SK-N-SH treated with all-trans-retinoic acid at 6 μM for 48 hours (cell line): ENCODE measurements around the gene FAS.

Experiments used
- ATAC-seq: fragments of 200-7000 bp; cut with Tn5 transposase; 3 replicates; pipeline ENCODE4 v1.9.1; 2020; ENCODE audit warnings: mild to moderate bottlenecking, moderate library complexity
- ARNTL ChIP-seq: fragments of 450-650 bp; formaldehyde crosslinking; IDR thresholded peaks from 2 replicates; pipeline ENCODE4 v1.5.0; 2020; ENCODE audit warnings: low read depth, mild to moderate bottlenecking, moderate library complexity, borderline replicate concordance
- BACH2 ChIP-seq: fragments of 250-450 bp; sonication (Bioruptor Pico); IDR thresholded peaks from 2 replicates; pipeline ENCODE4 v1.9.0; 2021; ENCODE audit warnings: mild to moderate bottlenecking, borderline replicate concordance
- CREB5 ChIP-seq: fragments of 250-450 bp; sonication (Bioruptor Pico); IDR thresholded peaks from 2 replicates; pipeline ENCODE4 v1.5.1; 2020; ENCODE audit warnings: low read depth, mild to moderate bottlenecking, moderate library complexity
- CSDC2 ChIP-seq: fragments of 250-450 bp; sonication (Bioruptor Pico); IDR thresholded peaks from 2 replicates; pipeline ENCODE4 v1.5.0; 2020; ENCODE audit warnings: mild to moderate bottlenecking, moderate library complexity
- ESRRG ChIP-seq: fragments of 250-450 bp; sonication (Bioruptor Pico); IDR thresholded peaks from 2 replicates; pipeline ENCODE4 v1.6.1; 2021; ENCODE audit warnings: mild to moderate bottlenecking
- GLIS3 ChIP-seq: fragments of 250-450 bp; sonication (Bioruptor Pico); IDR thresholded peaks from 2 replicates; pipeline ENCODE4 v1.5.0; 2020; ENCODE audit warnings: mild to moderate bottlenecking, moderate library complexity
- OSR1 ChIP-seq: fragments of 250-450 bp; sonication (Bioruptor Pico); IDR thresholded peaks from 2 replicates; pipeline ENCODE4 v1.8.0; 2022; ENCODE audit warnings: moderate library complexity, mild to moderate bottlenecking, inconsistent platforms
- PATZ1 ChIP-seq: fragments of 250-450 bp; sonication (Bioruptor Pico); IDR thresholded peaks from 2 replicates; pipeline ENCODE4 v1.8.0; 2020; ENCODE audit warnings: mild to moderate bottlenecking, moderate library complexity, borderline replicate concordance
- POU6F1 ChIP-seq: fragments of 250-450 bp; sonication (Bioruptor Pico); IDR thresholded peaks from 2 replicates; pipeline ENCODE4 v1.8.0; 2021; ENCODE audit warnings: low read depth, mild to moderate bottlenecking, moderate library complexity, borderline replicate concordance
- PPARA ChIP-seq: fragments of 250-450 bp; sonication (Bioruptor Pico); IDR thresholded peaks from 2 replicates; pipeline ENCODE4 v1.5.0; 2020; ENCODE audit warnings: mild to moderate bottlenecking, borderline replicate concordance
- RARB ChIP-seq: fragments of 250-450 bp; sonication (Bioruptor Pico); IDR thresholded peaks from 2 replicates; pipeline ENCODE4 v1.8.0; 2021; ENCODE audit warnings: mild to moderate bottlenecking, moderate library complexity
- SNAI2 ChIP-seq: fragments of 250-450 bp; sonication (Bioruptor Pico); IDR thresholded peaks from 2 replicates; pipeline ENCODE4 v1.5.0; 2020; ENCODE audit warnings: mild to moderate bottlenecking, moderate library complexity
- TCF4 ChIP-seq: fragments of 250-450 bp; sonication (Bioruptor Pico); IDR thresholded peaks from 2 replicates; pipeline ENCODE4 v1.8.0; 2021; ENCODE audit warnings: mild to moderate bottlenecking, moderate library complexity, borderline replicate concordance
- TOX ChIP-seq: fragments of 250-450 bp; sonication (Bioruptor Pico); IDR thresholded peaks from 2 replicates; pipeline ENCODE4 v1.8.0; 2021; ENCODE audit warnings: mild to moderate bottlenecking, moderate library complexity, borderline replicate concordance
- ZC3H10 ChIP-seq: fragments of 250-450 bp; sonication (Bioruptor Pico); IDR thresholded peaks from 2 replicates; pipeline ENCODE4 v1.5.1; 2021; ENCODE audit warnings: mild to moderate bottlenecking, moderate library complexity
- ZFP3 ChIP-seq: fragments of 250-450 bp; sonication (Bioruptor Pico); IDR thresholded peaks from 2 replicates; pipeline ENCODE4 v1.5.0; 2020; ENCODE audit warnings: mild to moderate bottlenecking, moderate library complexity
- ZFP30 ChIP-seq: fragments of 450-650 bp; formaldehyde crosslinking; IDR thresholded peaks from 2 replicates; pipeline ENCODE4 v1.5.0; 2022; ENCODE audit warnings: mild to moderate bottlenecking, moderate library complexity
- ZNF70 ChIP-seq: fragments of 450-650 bp; formaldehyde crosslinking; IDR thresholded peaks from 2 replicates; pipeline ENCODE4 v1.5.0; 2020; ENCODE audit warnings: mild to moderate bottlenecking, moderate library complexity
- ZNF8 ChIP-seq: fragments of 450-650 bp; formaldehyde crosslinking; IDR thresholded peaks from 2 replicates; pipeline ENCODE4 v1.5.0; 2020; ENCODE audit warnings: mild to moderate bottlenecking, moderate library complexity
- TF ChIP-seq, protein P1 (sequence below): fragments of 250-450 bp; sonication (Bioruptor Pico); IDR thresholded peaks from 2 replicates; pipeline ENCODE4 v1.5.1; 2021; ENCODE audit warnings: mild to moderate bottlenecking, moderate library complexity
- TF ChIP-seq, protein P2 (sequence below): fragments of 250-450 bp; sonication (Bioruptor Pico); IDR thresholded peaks from 2 replicates; pipeline ENCODE4 v1.5.0; 2020; ENCODE audit warnings: mild to moderate bottlenecking, moderate library complexity

Gene FAS

GRCh38 chr10:88946200-88946599 lies 44.4 kb upstream of the FAS start:
- ATAC-seq, result no peak
- TF ChIP-seq PATZ1 (CRISPR knock-in tag) (no peak), TOX (no peak), POU6F1 (CRISPR knock-in tag) (no peak), CREB5 (no peak), GLIS3 (CRISPR knock-in tag) (no peak), ZFP30 (no peak), PPARA (no peak), OSR1 (CRISPR knock-in tag) (no peak), ARNTL (CRISPR knock-in tag) (no peak), TCF4 (CRISPR knock-in tag) (no peak), RARB (CRISPR knock-in tag) (no peak), ZC3H10 (CRISPR knock-in tag) (no peak), ZFP3 (CRISPR knock-in tag) (no peak), ESRRG (CRISPR knock-in tag) (no peak)
- TF ChIP-seq, protein P1, sequence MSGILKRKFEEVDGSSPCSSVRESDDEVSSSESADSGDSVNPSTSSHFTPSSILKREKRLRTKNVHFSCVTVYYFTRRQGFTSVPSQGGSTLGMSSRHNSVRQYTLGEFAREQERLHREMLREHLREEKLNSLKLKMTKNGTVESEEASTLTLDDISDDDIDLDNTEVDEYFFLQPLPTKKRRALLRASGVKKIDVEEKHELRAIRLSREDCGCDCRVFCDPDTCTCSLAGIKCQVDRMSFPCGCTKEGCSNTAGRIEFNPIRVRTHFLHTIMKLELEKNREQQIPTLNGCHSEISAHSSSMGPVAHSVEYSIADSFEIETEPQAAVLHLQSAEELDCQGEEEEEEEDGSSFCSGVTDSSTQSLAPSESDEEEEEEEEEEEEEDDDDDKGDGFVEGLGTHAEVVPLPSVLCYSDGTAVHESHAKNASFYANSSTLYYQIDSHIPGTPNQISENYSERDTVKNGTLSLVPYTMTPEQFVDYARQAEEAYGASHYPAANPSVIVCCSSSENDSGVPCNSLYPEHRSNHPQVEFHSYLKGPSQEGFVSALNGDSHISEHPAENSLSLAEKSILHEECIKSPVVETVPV, result no peak
- TF ChIP-seq, protein P2, sequence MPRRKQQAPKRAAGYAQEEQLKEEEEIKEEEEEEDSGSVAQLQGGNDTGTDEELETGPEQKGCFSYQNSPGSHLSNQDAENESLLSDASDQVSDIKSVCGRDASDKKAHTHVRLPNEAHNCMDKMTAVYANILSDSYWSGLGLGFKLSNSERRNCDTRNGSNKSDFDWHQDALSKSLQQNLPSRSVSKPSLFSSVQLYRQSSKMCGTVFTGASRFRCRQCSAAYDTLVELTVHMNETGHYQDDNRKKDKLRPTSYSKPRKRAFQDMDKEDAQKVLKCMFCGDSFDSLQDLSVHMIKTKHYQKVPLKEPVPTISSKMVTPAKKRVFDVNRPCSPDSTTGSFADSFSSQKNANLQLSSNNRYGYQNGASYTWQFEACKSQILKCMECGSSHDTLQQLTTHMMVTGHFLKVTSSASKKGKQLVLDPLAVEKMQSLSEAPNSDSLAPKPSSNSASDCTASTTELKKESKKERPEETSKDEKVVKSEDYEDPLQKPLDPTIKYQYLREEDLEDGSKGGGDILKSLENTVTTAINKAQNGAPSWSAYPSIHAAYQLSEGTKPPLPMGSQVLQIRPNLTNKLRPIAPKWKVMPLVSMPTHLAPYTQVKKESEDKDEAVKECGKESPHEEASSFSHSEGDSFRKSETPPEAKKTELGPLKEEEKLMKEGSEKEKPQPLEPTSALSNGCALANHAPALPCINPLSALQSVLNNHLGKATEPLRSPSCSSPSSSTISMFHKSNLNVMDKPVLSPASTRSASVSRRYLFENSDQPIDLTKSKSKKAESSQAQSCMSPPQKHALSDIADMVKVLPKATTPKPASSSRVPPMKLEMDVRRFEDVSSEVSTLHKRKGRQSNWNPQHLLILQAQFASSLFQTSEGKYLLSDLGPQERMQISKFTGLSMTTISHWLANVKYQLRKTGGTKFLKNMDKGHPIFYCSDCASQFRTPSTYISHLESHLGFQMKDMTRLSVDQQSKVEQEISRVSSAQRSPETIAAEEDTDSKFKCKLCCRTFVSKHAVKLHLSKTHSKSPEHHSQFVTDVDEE, result no peak
- TF ChIP-seq, all 23 proteins: peak for 0

DNA sequence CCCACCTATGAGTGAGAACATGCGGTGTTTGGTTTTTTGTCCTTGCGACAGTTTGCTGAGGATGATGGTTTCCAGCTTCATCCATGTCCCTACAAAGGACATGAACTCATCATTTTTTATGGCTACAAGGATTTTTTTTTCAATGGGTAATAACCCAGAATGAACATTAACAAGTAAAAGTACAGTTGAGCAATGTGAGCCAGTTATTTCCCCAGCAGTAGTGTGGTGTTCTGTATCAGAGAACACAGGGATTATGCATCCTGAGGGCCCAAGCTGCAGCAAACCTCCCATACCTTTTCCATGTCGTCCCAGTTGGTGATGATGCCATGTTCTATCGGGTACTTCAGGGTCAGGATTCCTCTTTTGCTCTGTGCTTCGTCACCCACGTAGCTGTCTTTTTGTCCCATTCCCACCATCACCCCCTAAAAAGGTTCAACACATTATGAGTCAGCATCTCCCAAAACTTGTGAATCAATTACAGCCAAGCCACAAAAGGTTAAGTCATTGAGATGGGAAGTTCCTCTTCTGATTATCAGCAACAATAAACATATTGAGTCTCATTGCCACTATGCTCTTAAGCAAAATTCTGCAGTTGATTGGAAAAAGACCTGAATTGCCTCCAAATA lies 43.5 kb upstream of the FAS start:
- no peak for ATAC-seq
- TF ChIP-seq BACH2 (CRISPR knock-in tag) (no peak), CREB5 (no peak), OSR1 (CRISPR knock-in tag) (no peak), POU6F1 (CRISPR knock-in tag) (no peak), TOX (no peak), ZFP30 (no peak), ARNTL (CRISPR knock-in tag) (no peak), ZFP3 (CRISPR knock-in tag) (no peak), PPARA (no peak), CSDC2 (CRISPR knock-in tag) (no peak), ZNF8 (CRISPR knock-in tag) (no peak), SNAI2 (CRISPR knock-in tag) (no peak), ZNF70 (no peak), ZC3H10 (CRISPR knock-in tag) (no peak), RARB (CRISPR knock-in tag) (no peak), TCF4 (CRISPR knock-in tag) (no peak)
- TF ChIP-seq, protein P2, result no peak
- TF ChIP-seq, protein P1, result no peak
